ENCODE data around the gene AARS2. TPM values are rescaled to one million over a fixed set of nuclear protein-coding genes. Genes with fewer than 3 reads are reported as not detected.

AARS2 gene
- total RNA-seq, 4 donors from 2014 or later: 5.9 to 15.7 (median 12.8) TPM

GRCh38 chr6:44301782-44302564 is 11.2 kb downstream of the AARS2 start:
- WGBS, 2 donors: 88% methylated on average over 14 of the region's 14 CpGs
- TF ChIP-seq CTCF (IDR thresholded peaks at IDR 0.05) (no peak), POLR2A (IDR thresholded peaks at IDR 0.05) (no peak)
- intact Hi-C loops (cut with DNase I; ENCODE audit: low total_unique reads): no loop called here
- no peak for DNase-seq (ENCODE audit: low spot score in 2 of 2)
- H3K4me3 ChIP-seq (ENCODE audit: low read depth, poor library complexity, severe bottlenecking): no peak overlapping the region

- H3K4me3 ChIP-seq (ENCODE audit: low read depth, poor library complexity, severe bottlenecking): no peak overlapping the region
- no peak for DNase-seq (ENCODE audit: low spot score in 2 of 2)
- intact Hi-C loops (cut with DNase I; ENCODE audit: low total_unique reads): no loop called here
- TF ChIP-seq POLR2A (IDR thresholded peaks at IDR 0.05): no peak
- no peak for TF ChIP-seq CTCF (IDR thresholded peaks at IDR 0.05)
- 92 to 97% methylated on average over 5 to 8 of the region's 8 CpGs for WGBS, 2 donors
Observed at GRCh38 chr6:44301106-44301505, 12.0 kb downstream of the AARS2 start.

GRCh38 chr6:44300292-44300823 is 12.8 kb downstream of the AARS2 start:
- H3K4me3 ChIP-seq (ENCODE audit: low read depth, poor library complexity, severe bottlenecking): no peak overlapping the region
- intact Hi-C loops (cut with DNase I; ENCODE audit: low total_unique reads): no loop called here
- 81 to 84% methylated on average over 7 of the region's 7 CpGs for WGBS, 2 donors
- TF ChIP-seq POLR2A (IDR thresholded peaks at IDR 0.05) (no peak), CTCF (IDR thresholded peaks at IDR 0.05) (no peak)
- DNase-seq (ENCODE audit: low spot score in 2 of 2): no peak

- WGBS, 2 donors: 73 to 87% methylated on average over 3 of the region's 3 CpGs
- no peak overlapping the region for H3K4me3 ChIP-seq (ENCODE audit: low read depth, poor library complexity, severe bottlenecking)
- DNase-seq (ENCODE audit: low spot score in 2 of 2): no peak
- intact Hi-C loops (cut with DNase I; ENCODE audit: low total_unique reads): no loop called here
- TF ChIP-seq CTCF (IDR thresholded peaks at IDR 0.05) (no peak), POLR2A (IDR thresholded peaks at IDR 0.05) (no peak)
Observed at GRCh38 chr6:44298864-44299263, 14.3 kb downstream of the AARS2 start.

GRCh38 chr6:44298055-44298803 is 14.9 kb downstream of the AARS2 start:
- TF ChIP-seq CTCF (IDR thresholded peaks at IDR 0.05) (no peak), POLR2A (IDR thresholded peaks at IDR 0.05) (no peak)
- DNase-seq (ENCODE audit: low spot score in 2 of 2): no peak
- H3K4me3 ChIP-seq (ENCODE audit: low read depth, poor library complexity, severe bottlenecking): no peak overlapping the region
- intact Hi-C loops (cut with DNase I; ENCODE audit: low total_unique reads): no loop called here
- WGBS, 2 donors: 28 to 35% methylated on average over 20 of the region's 20 CpGs
